ENCODE measurements around the gene CD53. TPM values are rescaled to one million over a fixed set of nuclear protein-coding genes. Genes with fewer than 3 reads are reported as not detected.

The CD53 gene
- total RNA-seq, 6 experiments from 2014 or later = 7.8 to 26.6 (median 11.9) TPM

GRCh38 chr1:110864287-110864686 is 8.7 kb upstream of the CD53 start:
- H3K36me3 ChIP-seq = no peaks in the 10 kb centered on the region
- DNase-seq = no peak
- intact Hi-C loops (cut with DNase I) = no loop called here
- no peak overlapping the region for H3K27ac ChIP-seq
- 11% methylated on average over 1 of the region's 1 CpG for WGBS (ENCODE audit: insufficient coverage, low coverage, low lambda C conversion rate, missing lambda C conversion rate)
- no peak for TF ChIP-seq POLR2A (IDR thresholded peaks at IDR 0.05)
- H3K4me1 ChIP-seq = no peaks in the 10 kb centered on the region
- no peak for ATAC-seq
- H3K4me3 ChIP-seq = no peak overlapping the region
- H3K9me3 ChIP-seq = no peaks in the 10 kb centered on the region
- H3K27me3 ChIP-seq = no peaks in the 10 kb centered on the region

DNA sequence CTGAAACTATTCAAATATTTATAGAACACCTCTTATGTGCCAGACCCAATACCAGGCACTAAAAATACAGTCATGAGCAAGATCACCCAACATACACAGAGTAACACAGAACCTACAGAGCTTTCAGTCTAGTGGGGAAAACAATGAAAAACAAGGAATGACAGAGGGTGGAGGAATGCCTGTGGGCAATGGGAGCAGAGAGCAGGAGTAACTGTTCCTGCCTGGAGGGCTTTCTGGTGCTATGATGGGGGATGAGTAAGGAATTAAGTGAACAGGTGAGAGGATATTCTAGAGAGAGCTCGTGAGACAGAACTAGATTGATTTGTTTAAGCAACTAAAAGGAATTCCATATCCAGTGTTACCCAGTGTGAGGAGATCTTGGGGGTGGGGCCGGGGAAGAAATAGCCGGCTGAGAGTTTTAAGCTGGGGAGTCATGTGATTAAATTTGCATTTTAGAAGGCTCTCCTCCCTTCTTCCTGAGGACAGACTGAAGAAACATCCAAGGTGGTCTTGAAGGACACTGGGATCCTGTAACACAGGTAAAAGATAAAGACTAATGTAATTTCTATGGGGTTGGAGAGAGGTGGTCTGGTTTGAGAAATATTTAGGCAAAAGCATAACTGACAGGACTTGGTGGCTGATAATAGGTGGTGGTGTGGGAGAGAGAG is 2.1 kb upstream of the CD53 start:
- TF ChIP-seq CTCF (IDR thresholded peaks at IDR 0.05) (no peak), POLR2A (IDR thresholded peaks at IDR 0.05) (no peak)
- H3K4me3 ChIP-seq = no peak overlapping the region
- H3K36me3 ChIP-seq = no peaks in the 10 kb centered on the region
- H3K27me3 ChIP-seq = no peaks in the 10 kb centered on the region
- ATAC-seq (no peak), DNase-seq (no peak)
- WGBS (ENCODE audit: insufficient coverage, low coverage, low lambda C conversion rate, missing lambda C conversion rate) = 31% methylated on average over 3 of the region's 3 CpGs
- intact Hi-C loops (cut with DNase I) = no loop called here
- no peaks in the 10 kb centered on the region for H3K9me3 ChIP-seq
- no peak overlapping the region for H3K27ac ChIP-seq
- H3K4me1 ChIP-seq = no peaks in the 10 kb centered on the region

DNA sequence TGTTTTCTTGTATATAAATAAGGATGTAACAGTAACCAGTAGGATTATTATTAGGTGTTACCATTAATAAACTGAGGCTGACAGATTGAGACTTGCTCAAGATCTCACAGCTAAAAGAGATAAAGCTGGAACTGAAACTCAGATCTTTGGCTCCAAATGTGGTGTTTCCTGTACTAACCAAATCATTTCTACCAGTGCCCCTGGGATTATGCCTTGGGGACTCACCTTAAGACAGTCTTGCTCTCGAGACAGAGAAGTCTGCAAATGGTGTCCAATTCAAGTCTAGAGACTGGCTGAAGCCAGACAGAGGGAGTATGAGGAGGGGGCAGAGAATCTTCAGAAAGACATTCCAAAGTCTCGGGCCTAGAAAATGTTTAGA is 593 bp upstream of the CD53 start:
- H3K4me1 ChIP-seq = no peaks in the 10 kb centered on the region
- no peak overlapping the region for H3K4me3 ChIP-seq
- H3K36me3 ChIP-seq = no peaks in the 10 kb centered on the region
- 52% methylated on average over 2 of the region's 2 CpGs for WGBS (ENCODE audit: insufficient coverage, low coverage, low lambda C conversion rate, missing lambda C conversion rate)
- ATAC-seq = no peak
- peak overlapping the region in 2 of 3 donors; percentile 31 to 62 for H3K27ac ChIP-seq
- TF ChIP-seq POLR2A (IDR thresholded peaks at IDR 0.05) = no peak
- no peaks in the 10 kb centered on the region for H3K27me3 ChIP-seq
- DNase-seq = no peak
- no peaks in the 10 kb centered on the region for H3K9me3 ChIP-seq
- intact Hi-C loops (cut with DNase I) = no loop called here

DNA sequence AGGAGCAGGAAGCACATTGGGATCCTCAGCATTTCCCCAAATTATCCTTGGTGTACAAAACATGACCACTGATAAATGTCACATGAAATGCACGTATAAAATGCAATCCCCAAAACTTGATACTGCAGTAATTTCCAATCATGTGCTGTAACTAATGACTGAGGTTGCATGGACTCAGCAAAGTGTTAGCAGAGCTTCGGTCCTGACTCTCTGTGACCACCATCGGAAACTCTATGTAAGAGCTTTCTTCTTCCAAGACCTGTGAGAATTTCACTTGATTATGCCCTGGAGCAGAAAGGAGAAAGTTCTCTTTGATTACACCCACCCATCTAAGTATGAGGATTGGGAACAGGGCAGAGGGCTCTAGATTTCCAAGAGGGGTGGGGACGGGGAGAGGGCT is 908 bp downstream of the CD53 start:
- peak overlapping the region; percentile 20 to 44 (median 32) for H3K4me3 ChIP-seq
- ATAC-seq = no peak

GRCh38 chr1:110874324-110875215 is 1.6 kb downstream of the CD53 start:
- Histone ChIP-seq H3K4me3 (peak overlapping the region; percentile 16 to 44 (median 32)), H3K4me1 (no peaks in the 10 kb centered on the region), H3K9me3 (no peaks in the 10 kb centered on the region), H3K36me3 (no peaks in the 10 kb centered on the region), H3K27me3 (no peaks in the 10 kb centered on the region), H3K27ac (peak overlapping the region; percentile 1 to 62 (median 56))
- ATAC-seq = peak; percentile 24 to 55 (median 43)
- TF ChIP-seq POLR2A (IDR thresholded peaks at IDR 0.05) = no peak
- no peak for TF ChIP-seq CTCF (IDR thresholded peaks at IDR 0.05)
- DNase-seq = no peak
- 20% methylated on average over 3 of the region's 3 CpGs for WGBS (ENCODE audit: insufficient coverage, low coverage, low lambda C conversion rate, missing lambda C conversion rate)
- intact Hi-C loops (cut with DNase I) = no loop called here

More for the DNA sequence above, 908 bp downstream of the CD53 start:
- peak overlapping the region; percentile 1 to 62 (median 19) for H3K27ac ChIP-seq
- no peak for TF ChIP-seq CTCF (IDR thresholded peaks at IDR 0.05)
- TF ChIP-seq POLR2A (IDR thresholded peaks at IDR 0.05) = no peak
- intact Hi-C loops (cut with DNase I) = no loop called here
- no peaks in the 10 kb centered on the region for H3K4me1 ChIP-seq
- H3K27me3 ChIP-seq = no peaks in the 10 kb centered on the region
- no peaks in the 10 kb centered on the region for H3K9me3 ChIP-seq
- WGBS (ENCODE audit: insufficient coverage, low coverage, low lambda C conversion rate, missing lambda C conversion rate) = 45% methylated on average over 4 of the region's 4 CpGs
- no peaks in the 10 kb centered on the region for H3K36me3 ChIP-seq
- DNase-seq = no peak

All from right lobe of liver (tissue), 6 donors.